MCF 10A (cell line): ENCODE results near the gene KIRREL3. TPM values are rescaled to one million over a fixed set of nuclear protein-coding genes. Genes with fewer than 3 reads are reported as not detected.

Experiments
- BruUV-seq: library from RNA; stranded (reverse); fragments of 400-500 nt; replicated peaks from 2 replicates; lab custom pipeline; 2021; lab: Mats Ljungman, UMichigan
- CTCF ChIA-PET: fragments of 300-600 bp; sonication (Branson Sonifier 250); formaldehyde crosslinking; extraction: SDS; loops from one replicate; lab custom pipeline; 2021; ENCODE audit warnings: antibody characterized with exemption, inconsistent platforms; lab: Yijun Ruan, JAX
- POLR2A ChIA-PET: fragments of 300-600, 350-650 bp; sonication (Branson Sonifier 250); formaldehyde crosslinking; extraction: SDS; loops from one replicate; lab custom pipeline; 2020; ENCODE audit warnings: antibody characterized with exemption, inconsistent platforms; lab: Yijun Ruan, JAX
- DNase-seq: peaks from one replicate; pipeline ENCODE4 v3.0.0-alpha.2; 2018; ENCODE audit not compliant: unreplicated experiment
- H3K27ac Mint-ChIP-seq: one replicate; pipeline ENCODE4 v1.8.0; 2022; ENCODE audit warnings: mild to moderate bottlenecking, low read depth, mixed read lengths; ENCODE audit not compliant: unreplicated experiment
- H3K27me3 Mint-ChIP-seq: one replicate; pipeline ENCODE4 v1.8.0; 2022; ENCODE audit warnings: mixed read lengths; ENCODE audit not compliant: insufficient read depth, unreplicated experiment
- H3K36me3 Mint-ChIP-seq: one replicate; pipeline ENCODE4 v1.8.0; 2022; ENCODE audit warnings: mild to moderate bottlenecking, moderate library complexity, mixed read lengths; ENCODE audit not compliant: insufficient read depth, unreplicated experiment
- H3K4me1 Mint-ChIP-seq: one replicate; pipeline ENCODE4 v1.8.0; 2022; ENCODE audit warnings: mixed read lengths; ENCODE audit not compliant: insufficient read depth, unreplicated experiment
- H3K4me3 Mint-ChIP-seq: one replicate; pipeline ENCODE4 v1.8.0; 2022; ENCODE audit warnings: mild to moderate bottlenecking, moderate library complexity, mixed read lengths; ENCODE audit not compliant: unreplicated experiment
- H3K9me3 Mint-ChIP-seq: one replicate; pipeline ENCODE4 v1.8.0; 2022; ENCODE audit warnings: mixed read lengths; ENCODE audit not compliant: unreplicated experiment
- intact Hi-C: fragments of 100-400 bp; cut with micrococcal nuclease; formaldehyde crosslinking; loops from 2 replicates; pipeline ENCODE4 v1.14.1; 2022
- total RNA-seq: library from RNA; stranded (reverse); gene quantifications from 2 replicates; pipeline ENCODE4 v1.2.3, GENCODE V29; 2022
- TF ChIP-seq, protein P1 (sequence below): fragments of 200-600 bp; IDR thresholded peaks from one replicate; pipeline ENCODE4 v1.8.0; 2022; ENCODE audit warnings: antibody characterized with exemption, mild to moderate bottlenecking; ENCODE audit not compliant: unreplicated experiment

KIRREL3 gene
- total RNA-seq, 1 experiment from 2014 or later: not detected

DNA sequence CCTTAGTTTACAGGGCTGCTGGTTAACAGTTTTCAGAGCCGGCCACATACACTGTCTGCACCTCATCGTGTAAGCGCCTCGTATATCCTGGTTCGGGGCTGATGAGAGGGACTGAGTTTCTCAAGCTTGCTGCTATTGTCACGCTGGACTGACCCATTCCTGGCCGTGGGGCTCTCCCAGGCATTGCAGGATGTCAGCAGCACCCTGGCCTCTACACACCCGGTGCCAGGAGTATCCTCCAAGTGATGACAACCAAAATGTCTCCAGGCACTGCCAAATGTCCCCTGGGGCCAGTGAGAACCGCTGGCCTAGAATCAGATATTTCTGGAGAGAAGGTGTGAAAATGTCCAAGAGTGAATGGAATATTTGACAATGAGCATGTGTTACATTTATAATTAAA, 562.3 kb downstream of the KIRREL3 start:
- Mint-ChIP-seq H3K36me3 (no peaks in the 10 kb centered on the region), H3K9me3 (no peaks in the 10 kb centered on the region), H3K27me3 (no peaks in the 10 kb centered on the region), H3K27ac (no peak overlapping the region), H3K4me1 (peaks cover 5% of the 10 kb centered on the region), H3K4me3 (no peak overlapping the region)
- ChIA-PET POLR2A (no interaction called here), CTCF (interaction anchor here (9.1 kb wide), 1 partner anchor 44 kb away, joined by 111 read pairs; no protein-coding TSS in a partner anchor)
- no TSS peak for BruUV-seq
- DNase-seq: no peak
- TF ChIP-seq, protein P1, sequence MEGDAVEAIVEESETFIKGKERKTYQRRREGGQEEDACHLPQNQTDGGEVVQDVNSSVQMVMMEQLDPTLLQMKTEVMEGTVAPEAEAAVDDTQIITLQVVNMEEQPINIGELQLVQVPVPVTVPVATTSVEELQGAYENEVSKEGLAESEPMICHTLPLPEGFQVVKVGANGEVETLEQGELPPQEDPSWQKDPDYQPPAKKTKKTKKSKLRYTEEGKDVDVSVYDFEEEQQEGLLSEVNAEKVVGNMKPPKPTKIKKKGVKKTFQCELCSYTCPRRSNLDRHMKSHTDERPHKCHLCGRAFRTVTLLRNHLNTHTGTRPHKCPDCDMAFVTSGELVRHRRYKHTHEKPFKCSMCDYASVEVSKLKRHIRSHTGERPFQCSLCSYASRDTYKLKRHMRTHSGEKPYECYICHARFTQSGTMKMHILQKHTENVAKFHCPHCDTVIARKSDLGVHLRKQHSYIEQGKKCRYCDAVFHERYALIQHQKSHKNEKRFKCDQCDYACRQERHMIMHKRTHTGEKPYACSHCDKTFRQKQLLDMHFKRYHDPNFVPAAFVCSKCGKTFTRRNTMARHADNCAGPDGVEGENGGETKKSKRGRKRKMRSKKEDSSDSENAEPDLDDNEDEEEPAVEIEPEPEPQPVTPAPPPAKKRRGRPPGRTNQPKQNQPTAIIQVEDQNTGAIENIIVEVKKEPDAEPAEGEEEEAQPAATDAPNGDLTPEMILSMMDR: no peak
- intact Hi-C loops: loop anchor here (10.0 kb wide), 1 partner anchor 83 kb away; the partner anchor contains the start of gene ST3GAL4

DNA sequence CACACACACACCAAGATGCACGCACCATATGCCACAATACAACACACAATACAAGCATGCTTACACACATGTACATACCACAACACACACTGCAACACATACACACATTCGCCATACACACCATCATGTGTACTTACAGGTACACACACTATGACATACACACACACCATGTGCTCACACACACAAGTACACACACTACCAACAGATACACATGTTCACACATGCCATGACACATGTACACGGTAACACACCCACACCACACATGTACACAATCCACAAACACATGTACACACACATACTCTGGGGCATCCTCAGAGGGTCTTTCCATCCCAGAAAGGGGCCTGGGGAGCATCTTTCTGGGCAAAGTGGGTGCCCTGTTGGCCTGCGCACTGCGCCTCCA, 562.8 kb downstream of the KIRREL3 start:
- intact Hi-C loops: loop anchor here (10.0 kb wide), 1 partner anchor 83 kb away; the partner anchor contains the start of gene ST3GAL4
- Mint-ChIP-seq H3K27ac (no peak overlapping the region), H3K4me3 (no peak overlapping the region), H3K36me3 (no peaks in the 10 kb centered on the region), H3K4me1 (peaks cover 5% of the 10 kb centered on the region), H3K9me3 (no peaks in the 10 kb centered on the region), H3K27me3 (no peaks in the 10 kb centered on the region)
- ChIA-PET CTCF (interaction anchor here (9.1 kb wide), 1 partner anchor 45 kb away, joined by 111 read pairs; no protein-coding TSS in a partner anchor), POLR2A (no interaction called here)
- no TSS peak for BruUV-seq
- no peak for DNase-seq
- TF ChIP-seq, protein P1: no peak

DNA sequence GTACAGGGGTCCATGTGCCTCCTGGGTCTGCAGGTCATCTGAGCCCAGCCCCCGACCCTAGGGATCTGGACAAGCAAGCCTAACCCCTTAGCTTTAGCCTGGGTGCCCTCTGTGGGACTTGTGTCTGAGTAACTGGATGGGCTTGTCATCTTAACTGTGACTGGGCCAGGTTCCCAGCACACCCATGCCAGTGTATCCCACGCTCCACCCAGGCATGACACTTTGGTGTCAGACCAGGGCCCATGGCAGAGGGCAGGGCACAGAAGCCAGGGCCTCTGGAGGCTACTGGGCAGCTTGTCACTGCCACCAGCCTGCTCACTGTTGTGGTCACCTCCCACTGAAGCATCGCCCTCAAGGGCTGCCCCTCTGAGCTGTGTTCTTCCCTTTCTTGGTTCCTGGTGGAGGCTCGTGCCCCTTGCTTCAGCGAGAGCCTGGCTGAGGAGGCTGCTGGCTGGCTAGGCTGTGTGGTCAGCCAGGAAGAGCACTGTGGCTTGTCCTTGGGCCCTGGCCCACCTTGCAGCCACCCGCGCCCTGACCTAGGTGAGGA, 564.3 kb downstream of the KIRREL3 start:
- CTCF ChIA-PET: interaction anchor here (0.7 to 9.1 kb wide), 4 partner anchors 46 to 913 kb away, joined by 4 to 111 read pairs (median 4); no protein-coding TSS in a partner anchor
- H3K27me3 Mint-ChIP-seq: no peaks in the 10 kb centered on the region
- POLR2A ChIA-PET: no interaction called here

DNA sequence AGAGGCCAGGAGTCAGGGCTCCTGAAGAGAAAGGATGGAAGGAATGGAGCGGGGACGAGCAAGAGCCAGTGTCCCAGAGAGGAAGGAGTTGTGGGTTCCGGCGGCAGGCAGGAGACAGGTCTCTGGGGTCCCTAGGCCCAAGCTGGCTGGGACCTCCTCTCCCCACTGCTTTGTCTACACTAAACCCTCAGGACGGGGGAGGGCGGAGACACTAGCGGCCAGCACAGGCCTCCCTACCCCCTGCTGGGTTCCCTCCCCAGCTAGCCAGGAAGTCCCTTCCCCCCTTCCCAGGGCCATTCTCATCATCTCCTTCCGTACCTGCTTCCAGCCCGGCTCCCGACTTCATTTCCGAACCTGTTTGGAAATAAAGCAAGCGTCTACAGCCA, 565.6 kb downstream of the KIRREL3 start:
- BruUV-seq: no TSS peak
- no peak overlapping the region for H3K27ac Mint-ChIP-seq
- no peaks in the 10 kb centered on the region for H3K9me3 Mint-ChIP-seq
- intact Hi-C loops: loop anchor here (10.0 kb wide), 1 partner anchor 80 kb away; the partner anchor contains the start of gene ST3GAL4
- no peaks in the 10 kb centered on the region for H3K27me3 Mint-ChIP-seq
- no peak for DNase-seq
- CTCF ChIA-PET: interaction anchor here (0.7 to 2.0 kb wide), 6 partner anchors 9 to 935 kb away, joined by 3 to 8 read pairs (median 4); no protein-coding TSS in a partner anchor
- H3K4me3 Mint-ChIP-seq: no peak overlapping the region
- TF ChIP-seq, protein P1: no peak
- H3K36me3 Mint-ChIP-seq: no peaks in the 10 kb centered on the region
- peaks cover 14% of the 10 kb centered on the region for H3K4me1 Mint-ChIP-seq
- POLR2A ChIA-PET: no interaction called here

More for the DNA sequence above, 564.3 kb downstream of the KIRREL3 start:
- TF ChIP-seq, protein P1: no peak
- H3K4me1 Mint-ChIP-seq: peaks cover 15% of the 10 kb centered on the region
- H3K9me3 Mint-ChIP-seq: no peaks in the 10 kb centered on the region
- DNase-seq: no peak
- no TSS peak for BruUV-seq
- H3K36me3 Mint-ChIP-seq: no peaks in the 10 kb centered on the region
- H3K27ac Mint-ChIP-seq: no peak overlapping the region
- intact Hi-C loops: loop anchor here (10.0 kb wide), 1 partner anchor 81 kb away; the partner anchor contains the start of gene ST3GAL4
- no peak overlapping the region for H3K4me3 Mint-ChIP-seq
